Measurements from ENCODE around the gene RASAL1. TPM values are rescaled to one million over a fixed set of nuclear protein-coding genes. Genes with fewer than 3 reads are reported as not detected.

RASAL1 gene
- total RNA-seq, 2 donors from 2014 or later: 1.6 to 9.9 TPM

GRCh38 chr12:113146999-113147398 is 11.4 kb upstream of the RASAL1 start:
- no peak overlapping the region for H3K27ac ChIP-seq
- H3K27me3 ChIP-seq (replicated peaks; ENCODE audit: insufficient read depth): peaks cover 11% of the 10 kb centered on the region
- no peaks in the 10 kb centered on the region for H3K9me3 ChIP-seq
- 80% methylated on average over 2 of the region's 2 CpGs for WGBS
- TF ChIP-seq POLR2A (IDR thresholded peaks at IDR 0.05): no peak
- no peaks in the 10 kb centered on the region for H3K4me1 ChIP-seq (replicated peaks)
- H3K4me3 ChIP-seq: no peak overlapping the region
- no peaks in the 10 kb centered on the region for H3K36me3 ChIP-seq
- intact Hi-C loops (cut with DNase I): no loop called here
- DNase-seq (ENCODE audit: low spot score): no peak

- WGBS: 82% methylated on average over 12 of the region's 12 CpGs
- TF ChIP-seq CTCF (IDR thresholded peaks at IDR 0.05): no peak
- TF ChIP-seq POLR2A (IDR thresholded peaks at IDR 0.05): no peak
- no peak for TF ChIP-seq POLR2AphosphoS5 (IDR thresholded peaks at IDR 0.05)
- Histone ChIP-seq H3K4me1 (replicated peaks) (no peaks in the 10 kb centered on the region), H3K36me3 (no peaks in the 10 kb centered on the region), H3K27ac (no peak overlapping the region), H3K4me3 (no peak overlapping the region), H3K9me3 (no peaks in the 10 kb centered on the region), H3K27me3 (replicated peaks; ENCODE audit: insufficient read depth) (peaks cover 8% of the 10 kb centered on the region)
- no peak for DNase-seq (ENCODE audit: low spot score)
- intact Hi-C loops (cut with DNase I): no loop called here
These were observed 10.4 kb upstream of the RASAL1 start for GRCh38 chr12:113145720-113146551.

- TF ChIP-seq CTCF (IDR thresholded peaks at IDR 0.05) (no peak), POLR2AphosphoS5 (IDR thresholded peaks at IDR 0.05) (no peak), POLR2A (IDR thresholded peaks at IDR 0.05) (no peak)
- Histone ChIP-seq H3K4me1 (replicated peaks) (no peaks in the 10 kb centered on the region), H3K4me3 (no peak overlapping the region), H3K36me3 (no peaks in the 10 kb centered on the region), H3K27ac (no peak overlapping the region), H3K27me3 (replicated peaks; ENCODE audit: insufficient read depth) (peaks cover 2% of the 10 kb centered on the region), H3K9me3 (no peaks in the 10 kb centered on the region)
- DNase-seq (ENCODE audit: low spot score): no peak
- intact Hi-C loops (cut with DNase I): no loop called here
- 72% methylated on average over 5 of the region's 5 CpGs for WGBS
These were observed 9.2 kb upstream of the RASAL1 start for GRCh38 chr12:113144806-113145205.

GRCh38 chr12:113143959-113144358 is 8.4 kb upstream of the RASAL1 start:
- intact Hi-C loops (cut with DNase I): no loop called here
- Histone ChIP-seq H3K27me3 (replicated peaks; ENCODE audit: insufficient read depth) (no peaks in the 10 kb centered on the region), H3K4me3 (no peak overlapping the region), H3K4me1 (replicated peaks) (no peaks in the 10 kb centered on the region), H3K27ac (no peak overlapping the region), H3K9me3 (no peaks in the 10 kb centered on the region), H3K36me3 (no peaks in the 10 kb centered on the region)
- WGBS: 93% methylated on average over 8 of the region's 8 CpGs
- TF ChIP-seq POLR2AphosphoS5 (IDR thresholded peaks at IDR 0.05) (no peak), POLR2A (IDR thresholded peaks at IDR 0.05) (no peak), CTCF (IDR thresholded peaks at IDR 0.05) (no peak)
- no peak for DNase-seq (ENCODE audit: low spot score)

- Histone ChIP-seq H3K4me1 (replicated peaks) (no peaks in the 10 kb centered on the region), H3K4me3 (no peak overlapping the region), H3K27ac (no peak overlapping the region), H3K9me3 (no peaks in the 10 kb centered on the region), H3K36me3 (no peaks in the 10 kb centered on the region), H3K27me3 (replicated peaks; ENCODE audit: insufficient read depth) (no peaks in the 10 kb centered on the region)
- no peak for TF ChIP-seq POLR2A (IDR thresholded peaks at IDR 0.05)
- no peak for TF ChIP-seq CTCF (IDR thresholded peaks at IDR 0.05)
- TF ChIP-seq POLR2AphosphoS5 (IDR thresholded peaks at IDR 0.05): no peak
- 58% methylated on average over 5 of the region's 5 CpGs for WGBS
- DNase-seq (ENCODE audit: low spot score): no peak
- intact Hi-C loops (cut with DNase I): no loop called here
These were observed 7.3 kb upstream of the RASAL1 start for GRCh38 chr12:113142886-113143332.
